HG02571 (cell line): ENCODE data around the gene FSIP1.

ENCODE experiments used
- ATAC-seq: cut with Tn5 transposase; IDR thresholded peaks from one replicate; pipeline ENCODE4 v1.9.1; 2021; ENCODE audit warnings: mild to moderate bottlenecking, moderate library complexity; ENCODE audit not compliant: unreplicated experiment

The FSIP1 gene

DNA sequence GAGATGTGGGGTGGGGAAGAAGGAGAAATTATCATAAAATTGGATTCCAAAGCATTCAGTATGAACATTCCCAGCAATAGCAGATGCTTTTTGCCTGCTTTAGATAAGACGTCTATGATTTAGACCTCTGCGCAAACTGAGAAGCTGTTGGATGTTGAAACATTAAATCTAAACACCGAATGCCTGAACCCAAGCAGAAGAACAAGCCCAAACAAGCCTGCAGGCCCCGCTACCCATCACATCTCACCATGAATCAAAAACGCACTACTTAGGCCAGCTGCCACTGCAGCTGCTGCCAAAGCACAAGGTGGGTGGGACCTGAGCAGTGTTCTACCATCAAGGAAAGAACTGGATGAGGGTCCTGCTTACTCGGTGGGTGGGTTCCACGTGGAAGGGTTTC lies 226.2 kb downstream of the FSIP1 start:
- ATAC-seq: no peak

DNA sequence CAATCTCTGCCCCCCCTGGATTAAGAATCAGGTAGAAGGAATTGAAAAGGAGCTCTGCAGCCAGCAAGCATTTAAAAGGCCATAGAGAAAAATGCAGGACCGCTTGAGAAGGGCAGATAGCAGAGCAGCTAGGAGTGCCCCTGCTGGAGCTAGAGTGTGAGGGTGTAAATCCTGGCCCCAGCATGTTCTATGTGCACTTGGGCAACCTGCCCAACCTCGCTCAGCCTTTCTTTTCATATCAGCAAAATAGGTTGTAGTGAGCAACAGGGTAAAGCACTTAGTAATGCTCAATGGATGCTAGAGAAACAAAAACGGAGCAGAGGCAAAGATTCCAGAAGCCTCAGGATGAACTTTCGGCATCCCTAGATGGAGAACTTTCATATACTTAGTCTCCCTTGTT lies 226.8 kb downstream of the FSIP1 start:
- ATAC-seq: no peak

DNA sequence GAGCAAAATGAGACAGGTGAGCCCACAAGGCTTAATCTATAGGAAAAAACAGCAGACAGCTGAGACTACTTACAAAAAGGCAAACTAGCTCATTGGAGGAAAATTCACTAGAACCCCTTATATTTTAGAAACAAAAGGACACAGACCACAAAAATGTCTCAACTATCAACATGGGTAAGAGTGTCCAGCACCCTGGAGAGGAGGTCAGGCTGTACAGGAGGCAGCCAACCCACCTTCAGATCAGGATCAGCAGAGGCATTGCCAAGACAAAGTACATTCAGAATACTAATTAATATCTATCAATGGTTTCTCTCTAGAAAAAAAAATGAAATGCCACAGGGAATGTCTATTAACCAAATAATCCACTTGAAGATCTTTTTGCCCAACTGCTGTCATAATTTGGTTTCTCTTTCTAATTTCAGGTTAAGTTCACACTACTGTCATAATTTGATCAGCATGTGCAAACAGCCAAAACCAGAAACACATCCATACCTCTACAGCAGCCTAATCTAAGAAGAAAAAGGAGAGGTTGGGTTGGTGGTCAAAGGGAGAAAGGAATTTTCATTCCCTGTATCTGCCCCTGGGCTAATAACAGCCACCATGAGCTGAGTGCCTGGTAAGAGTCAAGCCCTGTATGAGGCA lies 227.8 kb downstream of the FSIP1 start:
- ATAC-seq: no peak

DNA sequence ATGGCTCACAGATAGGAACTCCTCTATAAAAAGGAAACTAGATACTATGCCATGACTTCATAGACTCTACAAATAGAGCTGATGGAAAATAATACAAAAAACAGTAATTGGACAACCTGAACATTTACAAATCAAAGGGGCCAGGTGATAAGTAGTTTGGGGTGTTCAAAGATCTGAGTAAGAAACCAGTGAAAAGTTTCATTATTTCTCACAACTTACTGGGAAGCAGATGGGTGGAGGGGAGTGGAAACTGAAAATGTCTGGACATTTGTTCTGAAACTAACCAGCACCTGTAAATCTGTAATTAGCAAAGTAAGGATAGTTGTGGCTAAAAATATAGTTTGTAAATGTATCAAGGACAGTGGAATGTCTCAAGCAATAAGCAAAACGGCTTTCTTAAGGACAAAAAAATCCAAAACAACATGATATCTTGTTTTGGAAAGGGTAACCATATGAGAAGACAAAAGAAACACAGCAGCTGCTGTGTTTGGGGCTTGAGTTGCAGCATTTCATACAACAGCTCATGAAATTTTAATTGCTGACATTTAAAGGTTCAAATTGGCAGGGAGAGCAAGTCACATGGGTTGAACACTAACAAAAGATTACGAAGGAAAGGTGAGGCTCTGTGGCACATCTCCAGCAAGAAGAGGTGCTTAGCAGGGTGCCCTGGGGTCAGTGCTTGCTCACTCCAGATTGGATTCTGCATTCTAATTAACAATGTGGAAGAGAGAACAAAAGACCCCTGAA lies 228.5 kb downstream of the FSIP1 start:
- ATAC-seq: no peak

DNA sequence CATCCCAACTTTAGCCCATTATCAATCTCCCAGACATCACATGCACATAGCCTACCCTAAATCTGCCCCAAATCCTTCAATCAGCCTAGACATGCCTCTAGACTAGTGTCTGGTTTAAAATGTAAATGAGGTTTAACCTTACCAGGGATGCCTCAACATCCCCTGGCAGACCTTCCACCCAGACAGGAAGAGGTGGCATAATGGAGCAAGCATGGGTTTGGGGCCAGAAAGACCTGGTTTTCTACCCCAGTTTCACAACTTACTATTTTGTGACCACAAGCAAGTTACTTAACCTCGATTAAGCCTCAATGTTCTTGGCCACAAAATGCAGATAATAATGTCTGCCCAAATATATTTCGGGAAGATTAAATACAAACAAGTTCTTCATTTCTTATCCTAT lies 230.1 kb downstream of the FSIP1 start:
- no peak for ATAC-seq

DNA sequence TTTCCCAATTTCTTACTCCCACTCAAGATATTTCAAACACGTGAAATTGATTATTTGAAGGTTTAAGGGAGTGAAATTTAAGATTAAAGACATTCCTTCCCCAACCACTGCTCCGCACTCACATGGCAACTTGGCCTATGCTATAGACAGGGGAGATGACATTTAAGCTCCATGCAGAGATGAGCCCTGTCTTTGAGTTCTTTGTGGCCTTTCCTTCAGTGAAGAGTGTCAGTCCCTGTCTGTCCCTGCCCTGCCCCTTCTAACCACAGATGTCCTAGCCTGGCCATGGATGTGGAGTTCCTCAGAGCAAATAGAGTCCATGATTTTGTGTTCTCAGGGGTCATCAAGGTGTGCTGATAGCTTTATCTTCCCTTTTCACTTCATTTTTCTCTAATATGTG lies 231.2 kb downstream of the FSIP1 start:
- ATAC-seq: no peak
